C4-2B (cell line): ENCODE measurements around the gene UBASH3B.

Experiments
- ZFX ChIP-seq: fragments of 450-650 bp; IDR thresholded peaks from 2 replicates; pipeline ENCODE4 v1.6.1; 2017
- TF ChIP-seq, protein P1 (sequence below): fragments of 450-650 bp; conservative IDR thresholded peaks from 2 replicates; pipeline ENCODE4 v1.5.1; 2017; ENCODE audit warnings: mild to moderate bottlenecking

DNA sequence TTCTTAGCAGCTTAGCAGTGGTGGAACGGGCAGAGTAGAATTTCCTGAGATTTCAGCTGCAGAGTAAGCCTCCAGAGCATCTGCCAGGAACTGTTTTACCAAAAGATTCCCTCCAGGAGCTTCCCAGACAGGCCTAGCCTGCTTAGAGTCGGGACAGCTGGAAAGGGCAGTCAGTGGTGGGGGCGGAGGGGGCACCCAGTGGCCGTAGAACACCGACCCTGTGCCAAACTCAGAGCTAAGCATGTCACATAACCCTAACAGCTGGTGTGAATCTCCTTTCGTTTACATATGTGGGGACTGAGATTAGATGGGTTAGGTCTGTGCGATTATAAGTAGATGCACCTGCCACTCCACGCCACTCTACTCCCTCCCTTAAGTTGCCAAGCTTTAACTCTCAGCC is 102.8 kb downstream of the UBASH3B start:
- TF ChIP-seq, protein P1, sequence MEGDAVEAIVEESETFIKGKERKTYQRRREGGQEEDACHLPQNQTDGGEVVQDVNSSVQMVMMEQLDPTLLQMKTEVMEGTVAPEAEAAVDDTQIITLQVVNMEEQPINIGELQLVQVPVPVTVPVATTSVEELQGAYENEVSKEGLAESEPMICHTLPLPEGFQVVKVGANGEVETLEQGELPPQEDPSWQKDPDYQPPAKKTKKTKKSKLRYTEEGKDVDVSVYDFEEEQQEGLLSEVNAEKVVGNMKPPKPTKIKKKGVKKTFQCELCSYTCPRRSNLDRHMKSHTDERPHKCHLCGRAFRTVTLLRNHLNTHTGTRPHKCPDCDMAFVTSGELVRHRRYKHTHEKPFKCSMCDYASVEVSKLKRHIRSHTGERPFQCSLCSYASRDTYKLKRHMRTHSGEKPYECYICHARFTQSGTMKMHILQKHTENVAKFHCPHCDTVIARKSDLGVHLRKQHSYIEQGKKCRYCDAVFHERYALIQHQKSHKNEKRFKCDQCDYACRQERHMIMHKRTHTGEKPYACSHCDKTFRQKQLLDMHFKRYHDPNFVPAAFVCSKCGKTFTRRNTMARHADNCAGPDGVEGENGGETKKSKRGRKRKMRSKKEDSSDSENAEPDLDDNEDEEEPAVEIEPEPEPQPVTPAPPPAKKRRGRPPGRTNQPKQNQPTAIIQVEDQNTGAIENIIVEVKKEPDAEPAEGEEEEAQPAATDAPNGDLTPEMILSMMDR, result no peak
- no peak for TF ChIP-seq ZFX
